Transverse colon (tissue), 4 donors: ENCODE results near the gene STOML3. TPM values are rescaled to one million over a fixed set of nuclear protein-coding genes. Genes with fewer than 3 reads are reported as not detected.

Source experiments
- DNase-seq: peaks from one replicate; pipeline ENCODE4 v3.0.0-alpha.2; 2019
- H3K27ac ChIP-seq, 4 donors: fragments of 200-600 bp; sonication (generic); 2 replicates each; pipeline ENCODE4 v1.5.1; 2016 to 2018; ENCODE audit warnings: inconsistent platforms in 4 of 4
- H3K27me3 ChIP-seq: fragments of 200-600 bp; sonication (generic); 2 replicates; pipeline ENCODE4 v1.5.1; 2017; ENCODE audit warnings: inconsistent platforms
- H3K36me3 ChIP-seq, 4 donors: fragments of 200-600 bp; sonication (generic); 2 replicates each; pipeline ENCODE4 v1.5.1; 2017 to 2019; ENCODE audit warnings: inconsistent platforms in 4 of 4
- H3K4me1 ChIP-seq, 4 donors: fragments of 200-600 bp; sonication (generic); 2 replicates each; pipeline ENCODE4 v1.5.1; 2017 to 2020; ENCODE audit warnings: inconsistent platforms in 4 of 4
- H3K4me3 ChIP-seq, 4 donors: fragments of 200-600 bp; sonication (generic); 1 replicate in 1 of 4; 2 replicates in 3 of 4; pipeline versions ENCODE4 v1.5.1 to v1.6.1; 2017 to 2019; ENCODE audit warnings: inconsistent platforms in 4 of 4
- H3K9me3 ChIP-seq, 2 donors: fragments of 200-600 bp; sonication (generic); 2 replicates each; pipeline ENCODE4 v1.5.1; 2017 to 2019; ENCODE audit warnings: inconsistent platforms in 2 of 2
- EP300 ChIP-seq: sonication (generic); formaldehyde crosslinking; IDR thresholded peaks from one replicate; pipeline ENCODE4 v1.6.1; 2017; ENCODE audit warnings: antibody characterized with exemption, low read depth
- POLR2A ChIP-seq: fragments of 450-650 bp; IDR thresholded peaks from one replicate; pipeline ENCODE4 v1.6.1; 2016; ENCODE audit warnings: antibody characterized with exemption, mild to moderate bottlenecking, moderate library complexity
- POLR2AphosphoS5 ChIP-seq, 3 donors: sonication (generic); formaldehyde crosslinking; IDR thresholded peaks; one replicate each; pipeline ENCODE4 v1.6.1; 2016; ENCODE audit warnings: antibody characterized with exemption in 3 of 3
- WGBS, 2 donors: methylation state at CpG; one replicate each; pipeline ENCODE4 v1.1.5; 2018; ENCODE audit warnings: low coverage in 1 of 2; 5-methylcytosine and 5-hydroxymethylcytosine counted together
- in situ Hi-C, 4 donors: fragments of 200-750 bp; cut with MboI; loops; one replicate each; pipeline versions ENCODE4 v1.15.0 to v1.15.1; 2017; ENCODE audit warnings: low sequenced_read_pairs in 3 of 4, low pct_ligation_motif_present in 1 of 4, low pct_unique_long_range_greater_than_20kb in 1 of 4
- intact Hi-C: fragments of 100-400 bp; cut with DNase I; formaldehyde crosslinking; loops from one replicate; pipeline ENCODE4 v1.15.1; 2023; ENCODE audit warnings: low total_unique reads
- total RNA-seq, 4 donors: library from RNA; depleted of rRNA; stranded (reverse); fragments of >200 nt; gene quantifications; one replicate each; pipeline ENCODE4 v1.1.0, GENCODE V29; 2016
- TF ChIP-seq, protein P1 (sequence below), 5 experiments: fragments of 200-600 bp in 3 of 5; fragments of 450-650 bp in 2 of 5; sonication (generic) in 3 of 5; IDR thresholded peaks; 1 replicate in 2 of 5; 2 replicates in 3 of 5; pipeline ENCODE4 v1.5.1; 2016 to 2017; ENCODE audit warnings: antibody characterized with exemption in 5 of 5, inconsistent platforms in 3 of 5, mild to moderate bottlenecking in 2 of 5, moderate library complexity in 1 of 5

Gene STOML3
- total RNA-seq, 4 donors from 2014 or later: 0.55 TPM; not detected in 3

- in situ Hi-C loops: no loop called here
- TF ChIP-seq POLR2AphosphoS5 (IDR thresholded peaks at IDR 0.05) (no peak), POLR2A (no peak), EP300 (no peak)
- TF ChIP-seq, protein P1, sequence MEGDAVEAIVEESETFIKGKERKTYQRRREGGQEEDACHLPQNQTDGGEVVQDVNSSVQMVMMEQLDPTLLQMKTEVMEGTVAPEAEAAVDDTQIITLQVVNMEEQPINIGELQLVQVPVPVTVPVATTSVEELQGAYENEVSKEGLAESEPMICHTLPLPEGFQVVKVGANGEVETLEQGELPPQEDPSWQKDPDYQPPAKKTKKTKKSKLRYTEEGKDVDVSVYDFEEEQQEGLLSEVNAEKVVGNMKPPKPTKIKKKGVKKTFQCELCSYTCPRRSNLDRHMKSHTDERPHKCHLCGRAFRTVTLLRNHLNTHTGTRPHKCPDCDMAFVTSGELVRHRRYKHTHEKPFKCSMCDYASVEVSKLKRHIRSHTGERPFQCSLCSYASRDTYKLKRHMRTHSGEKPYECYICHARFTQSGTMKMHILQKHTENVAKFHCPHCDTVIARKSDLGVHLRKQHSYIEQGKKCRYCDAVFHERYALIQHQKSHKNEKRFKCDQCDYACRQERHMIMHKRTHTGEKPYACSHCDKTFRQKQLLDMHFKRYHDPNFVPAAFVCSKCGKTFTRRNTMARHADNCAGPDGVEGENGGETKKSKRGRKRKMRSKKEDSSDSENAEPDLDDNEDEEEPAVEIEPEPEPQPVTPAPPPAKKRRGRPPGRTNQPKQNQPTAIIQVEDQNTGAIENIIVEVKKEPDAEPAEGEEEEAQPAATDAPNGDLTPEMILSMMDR (IDR thresholded peaks at IDR 0.05): no peak
- WGBS, 2 donors: 0 to 68% methylated on average over 1 to 2 of the region's 2 CpGs
These were observed 69.5 kb downstream of the STOML3 start for GRCh38 chr13:38921081-38921480.

More at GRCh38 chr13:38921081-38921480, 69.5 kb downstream of the STOML3 start:
- no peaks in the 10 kb centered on the region for H3K4me1 ChIP-seq
- H3K27me3 ChIP-seq: no peaks in the 10 kb centered on the region
- intact Hi-C loops: no loop called here
- no peak overlapping the region for H3K27ac ChIP-seq
- no peak for DNase-seq
- H3K4me3 ChIP-seq: no peak overlapping the region
- H3K36me3 ChIP-seq: no peaks in the 10 kb centered on the region
- H3K9me3 ChIP-seq: no peaks in the 10 kb centered on the region

Other genes with a start within 250 kb of the STOML3 start
- gene PROSER1, start 47.3 kb upstream of the STOML3 start, total RNA-seq: 100 to 1,000 TPM in 1 of 4 donors, 10 to 100 TPM in 3; 18.5 to 174 (median 71.1) TPM
- gene NHLRC3, start 47.6 kb upstream of the STOML3 start, total RNA-seq: 10 to 100 TPM in 3 of 4 donors, 1 to 10 TPM in 1; 3.2 to 58.1 (median 38.9) TPM